Measurements from ENCODE around the gene ACSS3. TPM values are rescaled to one million over a fixed set of nuclear protein-coding genes. Genes with fewer than 3 reads are reported as not detected.

The ACSS3 gene
- total RNA-seq, 1 experiment from 2014 or later = 19.3 TPM

DNA sequence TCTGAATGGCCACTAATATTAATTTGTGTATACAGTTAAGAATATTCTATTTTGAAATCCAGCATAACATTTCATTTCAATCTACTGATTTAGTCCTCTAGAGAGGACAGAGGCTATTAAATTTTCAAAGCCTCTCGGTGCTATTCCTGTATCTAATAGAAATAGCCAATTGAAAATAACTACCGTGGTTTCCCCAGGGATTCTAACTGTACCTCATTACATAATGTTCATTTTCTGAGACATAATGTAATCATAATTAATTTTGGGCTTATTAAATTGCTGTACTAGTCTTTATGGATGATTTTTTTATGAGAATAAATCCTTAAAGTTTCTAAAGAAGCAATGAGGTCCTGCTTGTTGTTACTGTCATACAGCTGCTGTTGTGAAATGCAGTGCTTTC is 38.6 kb upstream of the ACSS3 start:
- Histone ChIP-seq H3K56ac (ENCODE audit: insufficient read length, low read depth, low read length) (no peak overlapping the region), H2BK12ac (ENCODE audit: insufficient read length, low read depth, low read length) (no peak overlapping the region), H3K27ac (ENCODE audit: insufficient read length, low read depth, low read length) (no peak overlapping the region), H3K79me2 (ENCODE audit: insufficient read depth, low read length) (no peaks in the 10 kb centered on the region), H3K9me3 (ENCODE audit: control insufficient read depth, low read depth, low read length) (no peaks in the 10 kb centered on the region), H3K23ac (ENCODE audit: insufficient read length, low read depth, low read length) (no peak overlapping the region), H2AFZ (ENCODE audit: low read length) (no peak overlapping the region), H2BK120ac (ENCODE audit: low read depth, low read length, poor library complexity, severe bottlenecking) (no peak overlapping the region), H2AK5ac (ENCODE audit: insufficient read length, low read length) (no peak overlapping the region), H3K79me1 (ENCODE audit: insufficient read depth, low read depth, low read length, poor library complexity, severe bottlenecking) (no peaks in the 10 kb centered on the region), H2BK20ac (ENCODE audit: low read depth, low read length, poor library complexity, severe bottlenecking) (no peak overlapping the region), H3K4me1 (ENCODE audit: insufficient read depth, low read length) (no peaks in the 10 kb centered on the region), H3K4me2 (ENCODE audit: insufficient read depth, insufficient read length, low read length) (no peak overlapping the region), H3K14ac (ENCODE audit: insufficient read depth, low read length) (no peak overlapping the region), H2BK15ac (ENCODE audit: low read depth, low read length) (no peak overlapping the region), H2BK5ac (ENCODE audit: insufficient read length, low read length) (no peak overlapping the region), H4K5ac (ENCODE audit: insufficient read length, low read depth, low read length) (no peak overlapping the region), H3K9ac (ENCODE audit: extremely low read depth, insufficient read length, low read length) (no peak overlapping the region), H4K20me1 (ENCODE audit: control insufficient read depth, insufficient read depth, insufficient read length) (no peaks in the 10 kb centered on the region), H4K8ac (replicated peaks; ENCODE audit: insufficient read length, low read depth, low read length) (no peak overlapping the region), H3K23me2 (ENCODE audit: insufficient read length, low read depth, low read length, poor library complexity, severe bottlenecking) (no peaks in the 10 kb centered on the region), H3T11ph (ENCODE audit: low read length) (no peak overlapping the region), H3K18ac (ENCODE audit: insufficient read length, low read depth, low read length) (no peak overlapping the region), H4K91ac (ENCODE audit: insufficient read length, low read depth, low read length) (no peak overlapping the region), H3K27me3 (ENCODE audit: insufficient read depth, low read length) (no peaks in the 10 kb centered on the region), H3K4ac (ENCODE audit: low read depth, low read length) (no peak overlapping the region)
- no peak for DNase-seq
- Mint-ChIP-seq H3K27ac (no peak overlapping the region), H3K27me3 (ENCODE audit: low read depth) (no peaks in the 10 kb centered on the region), H3K4me3 (no peak overlapping the region), H3K4me1 (no peaks in the 10 kb centered on the region), H3K9me3 (no peaks in the 10 kb centered on the region), H3K36me3 (ENCODE audit: insufficient read depth in 1 of 3, low read depth in 3 of 3) (no peaks in the 10 kb centered on the region)
- TF ChIP-seq, protein P1, sequence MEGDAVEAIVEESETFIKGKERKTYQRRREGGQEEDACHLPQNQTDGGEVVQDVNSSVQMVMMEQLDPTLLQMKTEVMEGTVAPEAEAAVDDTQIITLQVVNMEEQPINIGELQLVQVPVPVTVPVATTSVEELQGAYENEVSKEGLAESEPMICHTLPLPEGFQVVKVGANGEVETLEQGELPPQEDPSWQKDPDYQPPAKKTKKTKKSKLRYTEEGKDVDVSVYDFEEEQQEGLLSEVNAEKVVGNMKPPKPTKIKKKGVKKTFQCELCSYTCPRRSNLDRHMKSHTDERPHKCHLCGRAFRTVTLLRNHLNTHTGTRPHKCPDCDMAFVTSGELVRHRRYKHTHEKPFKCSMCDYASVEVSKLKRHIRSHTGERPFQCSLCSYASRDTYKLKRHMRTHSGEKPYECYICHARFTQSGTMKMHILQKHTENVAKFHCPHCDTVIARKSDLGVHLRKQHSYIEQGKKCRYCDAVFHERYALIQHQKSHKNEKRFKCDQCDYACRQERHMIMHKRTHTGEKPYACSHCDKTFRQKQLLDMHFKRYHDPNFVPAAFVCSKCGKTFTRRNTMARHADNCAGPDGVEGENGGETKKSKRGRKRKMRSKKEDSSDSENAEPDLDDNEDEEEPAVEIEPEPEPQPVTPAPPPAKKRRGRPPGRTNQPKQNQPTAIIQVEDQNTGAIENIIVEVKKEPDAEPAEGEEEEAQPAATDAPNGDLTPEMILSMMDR (conservative IDR thresholded peaks at IDR 0.05) = no peak
- WGBS (ENCODE audit: extremely low coverage, insufficient read length, low lambda C conversion rate) = no CpG with 5 or more reads among the region's 2 CpGs

All from H9 (cell line).